Esophagus muscularis mucosa (tissue), 4 donors: ENCODE measurements around the gene DAB2. TPM values are rescaled to one million over a fixed set of nuclear protein-coding genes. Genes with fewer than 3 reads are reported as not detected.
A peak's percentile ranks its signal among the peaks of the same experiment; 100 is the strongest.

Source experiments
- DNase-seq: peaks from one replicate; pipeline ENCODE4 v3.0.0-alpha.2; 2017; ENCODE audit errors: extremely low spot score
- H3K27ac ChIP-seq, 4 donors: fragments of 200-600 bp; sonication (generic); replicated peaks in 1 of 4; 1 replicate in 3 of 4; 2 replicates in 1 of 4; pipeline ENCODE4 v1.5.1; 2016 to 2019; ENCODE audit warnings: mild to moderate bottlenecking in 1 of 4
- H3K27me3 ChIP-seq, 4 donors: fragments of 200-600 bp; sonication (generic); one replicate each; pipeline versions ENCODE4 v1.5.1 to v1.6.0; 2016 to 2019
- H3K36me3 ChIP-seq, 4 donors: fragments of 200-600 bp; sonication (generic); one replicate each; pipeline ENCODE4 v1.5.1; 2016 to 2019
- H3K4me1 ChIP-seq, 4 donors: fragments of 200-600 bp; sonication (generic); one replicate each; pipeline ENCODE4 v1.5.1; 2016 to 2019
- H3K4me3 ChIP-seq, 4 donors: fragments of 200-600 bp; sonication (generic); 1 replicate in 2 of 4; 2 replicates in 2 of 4; pipeline ENCODE4 v1.5.1; 2016 to 2019; ENCODE audit warnings: mild to moderate bottlenecking in 4 of 4, moderate library complexity in 1 of 4
- H3K9me3 ChIP-seq, 4 donors: fragments of 200-600 bp; sonication (generic); 1 replicate in 3 of 4; 2 replicates in 1 of 4; pipeline ENCODE4 v1.5.1; 2016 to 2019
- CTCF ChIP-seq, 3 experiments: fragments of 200-600 bp in 2 of 3; fragments of 450-650 bp in 1 of 3; sonication (generic) in 2 of 3; IDR thresholded peaks; one replicate each; pipeline ENCODE4 v1.5.1; 2017 to 2019; ENCODE audit warnings: antibody characterized with exemption in 3 of 3, mild to moderate bottlenecking in 2 of 3, moderate library complexity in 1 of 3
- EP300 ChIP-seq: sonication (generic); formaldehyde crosslinking; IDR thresholded peaks from one replicate; pipeline ENCODE4 v1.6.1; 2017; ENCODE audit warnings: antibody characterized with exemption
- POLR2A ChIP-seq: fragments of 450-650 bp; IDR thresholded peaks from one replicate; pipeline ENCODE4 v1.6.1; 2017; ENCODE audit warnings: antibody characterized with exemption, moderate library complexity, mild to moderate bottlenecking, low read depth
- POLR2AphosphoS5 ChIP-seq, 2 donors: sonication (generic); formaldehyde crosslinking; IDR thresholded peaks; one replicate each; pipeline ENCODE4 v1.6.1; 2017; ENCODE audit warnings: antibody characterized with exemption in 2 of 2
- WGBS: methylation state at CpG from one replicate; pipeline ENCODE4 v1.1.5; 2018; 5-methylcytosine and 5-hydroxymethylcytosine counted together
- intact Hi-C: fragments of 100-400 bp; cut with DNase I; formaldehyde crosslinking; loops from one replicate; pipeline ENCODE4 v1.15.1; 2023
- total RNA-seq, 4 donors: library from RNA; depleted of rRNA; stranded (reverse); fragments of >200 nt; gene quantifications; one replicate each; pipeline versions ENCODE4 v1.1.0 to v1.2.1, GENCODE V29; 2016

The DAB2 gene
- total RNA-seq, 4 donors from 2014 or later = 48.7 to 84.3 (median 55.1) TPM

- no peak for TF ChIP-seq POLR2A
- TF ChIP-seq POLR2AphosphoS5 (IDR thresholded peaks at IDR 0.05) = peak; percentile 60 to 83
- TF ChIP-seq EP300 = peak; percentile 12
- intact Hi-C loops = no loop called here
- Histone ChIP-seq H3K27ac (peak overlapping the region; percentile 70 to 83 (median 78)), H3K4me3 (no peak overlapping the region), H3K9me3 (no peaks in the 10 kb centered on the region), H3K4me1 (peaks cover 21 to 85% (median 67%) of the 10 kb centered on the region in 4 donors), H3K27me3 (no peaks in the 10 kb centered on the region), H3K36me3 (peaks cover 0 to 8% (median 0%) of the 10 kb centered on the region in 4 donors)
- no peak for DNase-seq
- WGBS = 63% methylated on average over 1 of the region's 1 CpG
Observed at GRCh38 chr5:39399135-39400036, 25.4 kb downstream of the DAB2 start.

- WGBS = 93% methylated on average over 3 of the region's 3 CpGs
- intact Hi-C loops = no loop called here
- Histone ChIP-seq H3K36me3 (peaks cover 0 to 24% (median 12%) of the 10 kb centered on the region in 4 donors), H3K9me3 (no peaks in the 10 kb centered on the region), H3K4me3 (no peak overlapping the region), H3K4me1 (peaks cover 21 to 79% (median 58%) of the 10 kb centered on the region in 4 donors), H3K27me3 (no peaks in the 10 kb centered on the region), H3K27ac (peak overlapping the region in 2 of 4 donors; percentile 25)
- DNase-seq = no peak
- no peak for TF ChIP-seq CTCF (IDR thresholded peaks at IDR 0.05)
- TF ChIP-seq POLR2A = no peak
- TF ChIP-seq EP300 = no peak
- TF ChIP-seq POLR2AphosphoS5 (IDR thresholded peaks at IDR 0.05) = no peak
Observed at GRCh38 chr5:39396843-39397242, 27.9 kb downstream of the DAB2 start.

GRCh38 chr5:39395521-39395920 lies 29.3 kb downstream of the DAB2 start:
- H3K27ac ChIP-seq = peak overlapping the region in 3 of 4 donors; percentile 5 to 30 (median 30)
- peaks cover 18 to 66% (median 47%) of the 10 kb centered on the region in 4 donors for H3K4me1 ChIP-seq
- H3K36me3 ChIP-seq = peaks cover 0 to 36% (median 23%) of the 10 kb centered on the region in 4 donors
- TF ChIP-seq EP300 (no peak), POLR2AphosphoS5 (IDR thresholded peaks at IDR 0.05) (no peak), POLR2A (no peak), CTCF (IDR thresholded peaks at IDR 0.05) (no peak)
- no peak overlapping the region for H3K4me3 ChIP-seq
- no peaks in the 10 kb centered on the region for H3K27me3 ChIP-seq
- H3K9me3 ChIP-seq = no peaks in the 10 kb centered on the region
- intact Hi-C loops = no loop called here
- DNase-seq = no peak

- Histone ChIP-seq H3K27me3 (no peaks in the 10 kb centered on the region), H3K4me3 (no peak overlapping the region), H3K9me3 (no peaks in the 10 kb centered on the region), H3K4me1 (peaks cover 12 to 60% (median 41%) of the 10 kb centered on the region in 4 donors), H3K36me3 (peaks cover 0 to 42% (median 29%) of the 10 kb centered on the region in 4 donors), H3K27ac (peak overlapping the region in 3 of 4 donors; percentile 5 to 30 (median 30))
- WGBS = 41% methylated on average over 3 of the region's 3 CpGs
- TF ChIP-seq POLR2A (no peak), CTCF (IDR thresholded peaks at IDR 0.05) (no peak), EP300 (no peak), POLR2AphosphoS5 (IDR thresholded peaks at IDR 0.05) (peak in 1 of 2 donors; percentile 28)
- intact Hi-C loops = no loop called here
- DNase-seq = no peak
Observed at GRCh38 chr5:39394946-39395345, 29.8 kb downstream of the DAB2 start.

GRCh38 chr5:39390945-39391344 lies 33.8 kb downstream of the DAB2 start:
- peaks cover 0 to 20% (median 11%) of the 10 kb centered on the region in 4 donors for H3K4me1 ChIP-seq
- TF ChIP-seq POLR2AphosphoS5 (IDR thresholded peaks at IDR 0.05) = no peak
- TF ChIP-seq CTCF (IDR thresholded peaks at IDR 0.05) = no peak
- no peak for TF ChIP-seq EP300
- no peak for TF ChIP-seq POLR2A
- H3K27me3 ChIP-seq = no peaks in the 10 kb centered on the region
- WGBS = 92% methylated on average over 3 of the region's 3 CpGs
- H3K27ac ChIP-seq = no peak overlapping the region
- DNase-seq = no peak
- H3K36me3 ChIP-seq = peaks cover 0 to 70% (median 45%) of the 10 kb centered on the region in 4 donors
- no peak overlapping the region for H3K4me3 ChIP-seq
- H3K9me3 ChIP-seq = no peaks in the 10 kb centered on the region
- intact Hi-C loops = no loop called here
